Smooth muscle cell (in vitro differentiated cells): ENCODE results near the gene FAM180A. TPM values are rescaled to one million over a fixed set of nuclear protein-coding genes. Genes with fewer than 3 reads are reported as not detected.
"Not testable (repeated sequence)": the region's sequence is repeated elsewhere in the genome, so short reads cannot be mapped to it uniquely, and the experiment has no call there.

Experiments
- DNase-seq: peaks from one replicate; lab custom pipeline; 2025; ENCODE audit not compliant: unreplicated experiment; lab: John Stamatoyannopoulos, UW
- H2AFZ ChIP-seq: fragments of 200-600 bp; sonication (generic); 2 replicates; pipeline ENCODE4 v1.6.0; 2016; ENCODE audit warnings: antibody characterized with exemption, low read depth, mild to moderate bottlenecking
- H3F3A ChIP-seq: fragments of 200-600 bp; sonication (generic); 2 replicates; pipeline ENCODE4 v1.6.0; 2017; ENCODE audit warnings: antibody characterized with exemption, low read depth
- H3K27ac ChIP-seq: fragments of 200-600 bp; sonication (generic); 2 replicates; pipeline ENCODE4 v1.5.1; 2016; ENCODE audit warnings: low read depth, mild to moderate bottlenecking
- H3K27me3 ChIP-seq: fragments of 200-600 bp; sonication (generic); 2 replicates; pipeline ENCODE4 v1.6.1; 2016; ENCODE audit warnings: low read depth, mild to moderate bottlenecking
- H3K36me3 ChIP-seq: fragments of 200-600 bp; sonication (generic); 2 replicates; pipeline ENCODE4 v1.5.1; 2016; ENCODE audit warnings: low read depth
- H3K4me1 ChIP-seq: fragments of 200-600 bp; sonication (generic); 2 replicates; pipeline ENCODE4 v1.5.1; 2016; ENCODE audit warnings: low read depth
- H3K4me2 ChIP-seq: fragments of 200-600 bp; sonication (generic); 2 replicates; pipeline ENCODE4 v1.6.0; 2016; ENCODE audit warnings: mild to moderate bottlenecking
- H3K4me3 ChIP-seq: fragments of 200-600 bp; sonication (generic); 2 replicates; pipeline ENCODE4 v1.5.1; 2016; ENCODE audit warnings: mild to moderate bottlenecking
- H3K79me2 ChIP-seq: fragments of 200-600 bp; sonication (generic); 2 replicates; pipeline ENCODE4 v1.6.0; 2016; ENCODE audit warnings: low read depth, mild to moderate bottlenecking
- H3K9ac ChIP-seq: fragments of 200-600 bp; sonication (generic); 2 replicates; pipeline ENCODE4 v1.6.0; 2016; ENCODE audit warnings: low read depth
- H3K9me3 ChIP-seq: fragments of 200-600 bp; sonication (generic); replicated peaks from 2 replicates; pipeline ENCODE4 v1.5.1; 2016; ENCODE audit warnings: low read depth
- H4K20me1 ChIP-seq: fragments of 200-600 bp; sonication (generic); 2 replicates; pipeline ENCODE4 v1.6.0; 2016; ENCODE audit warnings: low read depth
- CTCF ChIP-seq: fragments of 200-600 bp; sonication (generic); IDR thresholded peaks from 2 replicates; pipeline ENCODE4 v1.5.1; 2017; ENCODE audit warnings: borderline replicate concordance, mild to moderate bottlenecking, antibody characterized with exemption; ENCODE audit not compliant: insufficient read depth, poor library complexity, severe bottlenecking
- WGBS: methylation state at CpG from one replicate; pipeline ENCODE4 v1.1.7; 2016; ENCODE audit warnings: low lambda C conversion rate; 5-methylcytosine and 5-hydroxymethylcytosine counted together
- polyA plus RNA-seq: library from polyadenylated mRNA; unstranded; fragments of >200 nt; fragmentation: Nextera tagmentation; extraction: Ambion mirVana; gene quantifications from 2 replicates; pipeline ENCODE4 v1.2.1, GENCODE V29; 2016
- total RNA-seq: library from RNA; depleted of rRNA; stranded (reverse); fragments of >200 nt; gene quantifications from 2 replicates; pipeline ENCODE4 v1.2.3, GENCODE V29; 2014

Gene FAM180A
- total and polyA plus RNA-seq, 2 experiments from 2014 or later = 0.14 TPM; not detected in 1

- H3K27ac ChIP-seq = no peak overlapping the region
- WGBS = 73% methylated on average over 2 of the region's 2 CpGs
- TF ChIP-seq CTCF = no peak
- DNase-seq = no peak
- H3K9me3 ChIP-seq = no peaks in the 10 kb centered on the region
- no peaks in the 10 kb centered on the region for H4K20me1 ChIP-seq
- no peaks in the 10 kb centered on the region for H3K79me2 ChIP-seq
- no peaks in the 10 kb centered on the region for H3K4me1 ChIP-seq
- no peaks in the 10 kb centered on the region for H3K27me3 ChIP-seq
- no peak overlapping the region for H2AFZ ChIP-seq
- H3K4me3 ChIP-seq = no peak overlapping the region
- H3K36me3 ChIP-seq = no peaks in the 10 kb centered on the region
- no peak overlapping the region for H3K4me2 ChIP-seq
- no peak overlapping the region for H3K9ac ChIP-seq
- no peaks in the 10 kb centered on the region for H3F3A ChIP-seq
Observed at GRCh38 chr7:135741905-135742304, 6.7 kb downstream of the FAM180A start.

GRCh38 chr7:135740889-135741288, 7.7 kb downstream of the FAM180A start:
- no peaks in the 10 kb centered on the region for H4K20me1 ChIP-seq
- no peak for TF ChIP-seq CTCF
- no peak overlapping the region for H3K27ac ChIP-seq
- 87% methylated on average over 3 of the region's 3 CpGs for WGBS
- no peaks in the 10 kb centered on the region for H3K9me3 ChIP-seq
- H3K4me2 ChIP-seq = no peak overlapping the region
- H3K4me3 ChIP-seq = no peak overlapping the region
- no peaks in the 10 kb centered on the region for H3K36me3 ChIP-seq
- no peak overlapping the region for H3K9ac ChIP-seq
- H3K27me3 ChIP-seq = no peaks in the 10 kb centered on the region
- H2AFZ ChIP-seq = no peak overlapping the region
- H3K79me2 ChIP-seq = no peaks in the 10 kb centered on the region
- H3K4me1 ChIP-seq = no peaks in the 10 kb centered on the region
- H3F3A ChIP-seq = no peaks in the 10 kb centered on the region
- DNase-seq = no peak

- H3K4me2 ChIP-seq, H3K79me2 ChIP-seq, H3K4me3 ChIP-seq, H3K27ac ChIP-seq, H3K4me1 ChIP-seq, H3F3A ChIP-seq, H3K9me3 ChIP-seq, H4K20me1 ChIP-seq, H2AFZ ChIP-seq, H3K36me3 ChIP-seq, H3K9ac ChIP-seq, H3K27me3 ChIP-seq, DNase-seq: not testable (repeated sequence)
- WGBS = 94% methylated on average over 10 of the region's 10 CpGs
Observed at GRCh38 chr7:135737306-135737647, 11.3 kb downstream of the FAM180A start.

GRCh38 chr7:135736586-135737305, 11.9 kb downstream of the FAM180A start:
- Histone ChIP-seq H3K27me3 (no peaks in the 10 kb centered on the region), H3K4me1 (no peaks in the 10 kb centered on the region), H2AFZ (no peak overlapping the region), H3K4me3 (no peak overlapping the region), H3K36me3 (no peaks in the 10 kb centered on the region), H4K20me1 (no peaks in the 10 kb centered on the region), H3K27ac (no peak overlapping the region), H3K9ac (no peak overlapping the region), H3F3A (no peaks in the 10 kb centered on the region), H3K4me2 (no peak overlapping the region), H3K79me2 (no peaks in the 10 kb centered on the region), H3K9me3 (no peaks in the 10 kb centered on the region)
- DNase-seq = no peak
- 90% methylated on average over 6 of the region's 6 CpGs for WGBS
- no peak for TF ChIP-seq CTCF
